GM23248 (cell line): ENCODE data around the gene SH3RF1.

Source experiments
- EZH2 ChIP-seq: fragments of 200-600 bp; sonication (generic); IDR thresholded peaks from 2 replicates; pipeline ENCODE4 v1.6.1; 2018; ENCODE audit warnings: antibody characterized with exemption, mild to moderate bottlenecking; ENCODE audit not compliant: insufficient read depth, poor library complexity, severe bottlenecking
- EZH2phosphoT487 ChIP-seq: fragments of 200-600 bp; sonication (generic); IDR thresholded peaks from 2 replicates; pipeline ENCODE4 v1.6.1; 2018; ENCODE audit warnings: antibody characterized with exemption, moderate library complexity, mild to moderate bottlenecking, low read depth; ENCODE audit not compliant: insufficient read depth

- TF ChIP-seq EZH2 (no peak), EZH2phosphoT487 (no peak)
Measured at GRCh38 chr4:169110633-169111032, 160.1 kb downstream of the SH3RF1 start.
